Effector memory CD8-positive, alpha-beta T cell (primary cell): ENCODE data around the gene UNC13A.
"Not testable (repeated sequence)": the region's sequence is repeated elsewhere in the genome, so short reads cannot be mapped to it uniquely, and the experiment has no call there.

Source experiments
- ATAC-seq: fragments of 150-1000 bp; cut with Tn5 transposase; replicated peaks from 2 replicates; pipeline ENCODE4 v1.10.0; 2021; ENCODE audit warnings: mild to moderate bottlenecking, moderate library complexity
- DNase-seq, 3 experiments: peaks; one replicate each; pipeline ENCODE4 v3.0.0; 2021
- H3K27ac Mint-ChIP-seq, 2 donors: one replicate each; pipeline ENCODE4 v1.8.0; 2022; ENCODE audit warnings: mild to moderate bottlenecking in 2 of 2, mixed read lengths in 2 of 2, moderate library complexity in 2 of 2
- H3K27me3 Mint-ChIP-seq, 2 donors: one replicate each; pipeline ENCODE4 v1.8.0; 2022; ENCODE audit warnings: mixed read lengths in 2 of 2
- H3K36me3 Mint-ChIP-seq: one replicate; pipeline ENCODE4 v1.8.0; 2022; ENCODE audit warnings: mild to moderate bottlenecking, moderate library complexity, mixed read lengths; ENCODE audit not compliant: insufficient read depth
- H3K4me1 Mint-ChIP-seq, 2 donors: one replicate each; pipeline ENCODE4 v1.8.0; 2022; ENCODE audit warnings: low read depth in 2 of 2, mixed read lengths in 2 of 2
- H3K4me3 Mint-ChIP-seq, 2 donors: one replicate each; pipeline ENCODE4 v1.8.0; 2022; ENCODE audit warnings: mild to moderate bottlenecking in 2 of 2, mixed read lengths in 2 of 2, moderate library complexity in 2 of 2
- H3K9me3 Mint-ChIP-seq, 2 donors: one replicate each; pipeline ENCODE4 v1.8.0; 2022; ENCODE audit warnings: mixed read lengths in 2 of 2

The UNC13A gene

DNA sequence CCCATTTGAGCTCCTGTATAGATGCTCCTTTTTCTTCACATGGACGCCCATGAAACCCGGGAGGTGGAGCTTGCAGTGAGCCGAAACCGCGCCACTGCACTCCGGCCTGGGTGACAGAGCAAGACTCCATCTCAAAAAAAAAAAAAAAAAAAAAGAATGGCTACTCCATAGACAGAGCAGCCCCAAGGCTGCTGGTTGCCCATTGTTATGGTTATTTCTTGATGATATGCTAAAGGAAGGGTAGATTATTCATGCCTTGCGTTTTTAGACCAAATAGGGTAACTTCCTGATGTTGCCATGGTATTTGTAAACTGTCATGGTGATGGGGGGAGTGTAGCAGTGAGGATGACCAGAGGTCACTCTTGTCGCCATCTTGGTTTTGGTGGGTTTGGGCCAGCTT lies 90.1 kb downstream of the UNC13A start:
- not testable (repeated sequence) for H3K36me3 Mint-ChIP-seq, H3K27ac Mint-ChIP-seq, H3K9me3 Mint-ChIP-seq, ATAC-seq, DNase-seq, H3K4me3 Mint-ChIP-seq, H3K4me1 Mint-ChIP-seq
- peaks cover 22 to 25% of the 10 kb centered on the region in 2 donors for H3K27me3 Mint-ChIP-seq

DNA sequence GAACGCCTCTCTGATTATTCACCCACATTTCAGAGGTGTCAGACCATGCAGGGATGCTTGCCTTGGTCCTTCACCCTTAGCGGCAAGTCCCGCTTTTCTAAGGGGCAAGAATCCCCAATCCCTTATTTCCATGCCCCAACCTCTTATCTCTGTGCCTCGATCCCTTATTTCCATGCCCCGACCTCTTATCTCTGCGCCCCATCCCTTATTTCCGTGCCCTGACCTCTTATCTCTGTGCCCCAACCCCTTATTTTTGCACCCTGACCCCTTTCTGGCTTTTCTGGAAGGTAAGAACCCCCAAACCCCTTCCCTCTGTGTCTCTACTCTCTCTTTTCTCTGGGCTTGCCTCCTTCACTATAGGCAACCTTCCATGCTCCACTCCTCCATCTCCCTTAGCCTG lies 93.9 kb downstream of the UNC13A start:
- H3K27me3 Mint-ChIP-seq, result peaks cover 16 to 29% of the 10 kb centered on the region in 2 donors
- H3K36me3 Mint-ChIP-seq, H3K4me1 Mint-ChIP-seq: not testable (repeated sequence)

DNA sequence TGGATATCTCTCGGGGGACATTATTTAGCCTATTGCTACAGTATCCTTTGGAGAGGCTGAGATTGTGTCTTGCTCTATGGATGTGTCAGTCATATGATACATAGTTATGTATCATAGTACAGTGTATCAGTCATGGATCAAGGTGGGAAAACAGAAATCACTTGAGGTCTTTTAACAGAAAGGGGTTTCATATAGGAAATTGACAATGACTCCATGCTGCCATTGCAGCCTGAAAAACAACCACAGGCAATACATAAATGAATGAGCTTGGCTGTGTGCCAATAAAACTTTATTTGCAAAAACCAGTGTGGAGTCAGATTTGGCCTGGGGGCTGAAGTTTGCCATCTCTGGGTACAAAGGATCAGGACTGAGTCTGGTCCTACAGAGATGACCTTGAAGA lies 97.3 kb downstream of the UNC13A start:
- Mint-ChIP-seq H3K4me1 (no peaks in the 10 kb centered on the region), H3K4me3 (no peak overlapping the region), H3K36me3 (peaks cover 2% of the 10 kb centered on the region), H3K27me3 (peaks cover 16 to 29% of the 10 kb centered on the region in 2 donors), H3K27ac (no peak overlapping the region), H3K9me3 (no peaks in the 10 kb centered on the region)
- ATAC-seq (no peak), DNase-seq (no peak)

More for the DNA sequence above, 93.9 kb downstream of the UNC13A start:
- ATAC-seq, DNase-seq, H3K9me3 Mint-ChIP-seq, H3K27ac Mint-ChIP-seq, H3K4me3 Mint-ChIP-seq: not testable (repeated sequence)

DNA sequence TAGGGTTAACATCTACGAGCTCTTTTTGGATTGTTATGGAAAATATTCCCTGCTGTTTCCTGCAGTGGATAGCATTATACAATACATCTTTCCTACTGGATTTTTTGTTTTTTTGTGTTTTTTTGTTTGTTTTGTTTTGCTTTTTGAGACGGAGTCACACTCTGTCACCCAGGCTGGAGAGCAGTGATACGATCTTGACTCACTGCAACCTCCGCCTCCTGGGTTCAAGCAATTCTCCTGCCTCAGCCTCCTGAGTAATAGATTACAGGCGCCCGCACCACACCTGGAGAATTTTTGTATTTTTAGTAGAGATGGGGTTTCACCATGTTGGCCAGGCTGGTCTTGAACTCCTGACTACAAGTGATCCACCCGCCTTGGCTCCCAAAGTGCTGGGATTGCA lies 102.8 kb downstream of the UNC13A start:
- not testable (repeated sequence) for DNase-seq, ATAC-seq, H3K27ac Mint-ChIP-seq, H3K4me1 Mint-ChIP-seq, H3K9me3 Mint-ChIP-seq, H3K4me3 Mint-ChIP-seq
- peaks cover 20% of the 10 kb centered on the region for H3K36me3 Mint-ChIP-seq
- peaks cover 10 to 12% of the 10 kb centered on the region in 2 donors for H3K27me3 Mint-ChIP-seq

DNA sequence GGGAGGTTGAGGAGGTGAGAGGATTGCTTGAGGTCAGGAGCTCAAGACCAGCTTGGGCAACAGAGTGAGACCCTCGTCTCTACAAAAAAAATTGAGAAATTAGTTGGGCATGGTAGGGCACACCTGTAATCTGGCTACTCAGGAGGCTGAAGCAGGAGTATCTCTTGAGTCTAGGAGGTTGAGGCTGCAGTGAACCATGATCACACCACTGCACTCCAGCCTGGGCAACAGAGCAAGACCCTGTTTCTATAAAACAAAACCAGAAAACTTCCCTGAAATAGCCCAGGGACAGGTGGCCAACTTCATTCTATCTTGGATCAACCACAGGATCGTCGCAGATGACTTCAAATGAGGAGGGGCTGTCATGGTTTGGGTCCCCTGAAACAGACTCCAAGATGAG lies 104.0 kb downstream of the UNC13A start:
- DNase-seq, result no peak
- no peak overlapping the region for H3K4me3 Mint-ChIP-seq
- H3K9me3 Mint-ChIP-seq, result no peaks in the 10 kb centered on the region
- peaks cover 0 to 3% of the 10 kb centered on the region in 2 donors for H3K4me1 Mint-ChIP-seq
- H3K27me3 Mint-ChIP-seq, result no peaks in the 10 kb centered on the region
- no peak overlapping the region for H3K27ac Mint-ChIP-seq
- peaks cover 29% of the 10 kb centered on the region for H3K36me3 Mint-ChIP-seq
- ATAC-seq, result no peak

DNA sequence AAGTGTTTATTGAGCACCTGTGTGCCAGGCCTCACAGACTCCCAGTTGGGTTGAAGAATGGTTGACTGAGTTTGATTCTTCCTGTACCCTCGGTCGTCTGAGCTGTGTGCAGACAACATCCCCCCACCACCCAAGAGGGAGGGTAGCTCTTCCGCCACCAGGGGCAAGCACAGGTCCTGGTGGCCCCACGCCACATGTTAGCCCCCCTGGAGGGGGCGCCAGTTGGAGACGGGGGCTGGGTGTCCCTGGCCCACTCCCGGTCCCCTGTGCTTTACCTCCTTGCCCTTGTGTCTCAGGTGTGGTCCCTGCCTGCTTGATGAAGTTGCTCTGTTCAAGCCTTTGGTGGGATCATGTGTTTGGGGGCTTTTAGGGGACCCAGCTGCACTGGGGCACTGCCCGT lies 105.5 kb downstream of the UNC13A start:
- Mint-ChIP-seq H3K36me3 (peaks cover 35% of the 10 kb centered on the region), H3K9me3 (no peaks in the 10 kb centered on the region), H3K27ac (no peak overlapping the region)

DNA sequence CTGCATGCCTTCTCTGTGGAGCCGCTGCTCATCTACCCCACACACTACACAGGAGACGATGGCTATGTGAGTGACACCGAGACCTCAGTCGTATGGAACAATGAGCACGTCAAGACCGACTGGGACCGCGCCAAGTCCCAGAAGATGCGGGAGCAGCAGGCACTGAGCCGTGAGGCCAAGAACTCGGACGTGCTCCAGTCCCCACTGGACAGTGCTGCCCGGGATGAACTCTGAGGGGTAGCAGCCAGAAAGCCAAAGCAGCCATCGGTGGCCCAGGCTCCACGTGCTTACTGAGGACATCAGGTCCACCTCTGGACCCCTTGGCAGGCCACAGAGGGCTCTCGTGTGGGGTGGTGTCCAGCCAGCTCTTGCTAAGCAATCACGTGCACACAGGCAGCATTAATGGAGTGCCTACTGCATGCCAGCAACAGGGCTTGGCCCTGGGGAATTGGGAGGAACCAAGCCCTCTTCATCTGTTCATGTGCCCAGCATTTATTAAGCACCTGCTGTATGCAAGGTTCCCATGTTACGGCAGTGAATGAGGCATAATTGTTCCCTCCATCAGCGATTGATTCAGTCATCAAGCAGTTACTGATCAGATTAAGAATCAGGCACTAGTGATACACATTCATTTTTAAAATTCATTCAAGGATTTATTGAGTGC lies 106.8 kb downstream of the UNC13A start:
- Mint-ChIP-seq H3K36me3 (peaks cover 39% of the 10 kb centered on the region), H3K4me1 (peaks cover 0 to 3% of the 10 kb centered on the region in 2 donors), H3K27ac (no peak overlapping the region)

More for the DNA sequence above, 105.5 kb downstream of the UNC13A start:
- Mint-ChIP-seq H3K4me1 (peaks cover 0 to 3% of the 10 kb centered on the region in 2 donors), H3K27me3 (no peaks in the 10 kb centered on the region), H3K4me3 (no peak overlapping the region)
- DNase-seq (no peak), ATAC-seq (no peak)

DNA sequence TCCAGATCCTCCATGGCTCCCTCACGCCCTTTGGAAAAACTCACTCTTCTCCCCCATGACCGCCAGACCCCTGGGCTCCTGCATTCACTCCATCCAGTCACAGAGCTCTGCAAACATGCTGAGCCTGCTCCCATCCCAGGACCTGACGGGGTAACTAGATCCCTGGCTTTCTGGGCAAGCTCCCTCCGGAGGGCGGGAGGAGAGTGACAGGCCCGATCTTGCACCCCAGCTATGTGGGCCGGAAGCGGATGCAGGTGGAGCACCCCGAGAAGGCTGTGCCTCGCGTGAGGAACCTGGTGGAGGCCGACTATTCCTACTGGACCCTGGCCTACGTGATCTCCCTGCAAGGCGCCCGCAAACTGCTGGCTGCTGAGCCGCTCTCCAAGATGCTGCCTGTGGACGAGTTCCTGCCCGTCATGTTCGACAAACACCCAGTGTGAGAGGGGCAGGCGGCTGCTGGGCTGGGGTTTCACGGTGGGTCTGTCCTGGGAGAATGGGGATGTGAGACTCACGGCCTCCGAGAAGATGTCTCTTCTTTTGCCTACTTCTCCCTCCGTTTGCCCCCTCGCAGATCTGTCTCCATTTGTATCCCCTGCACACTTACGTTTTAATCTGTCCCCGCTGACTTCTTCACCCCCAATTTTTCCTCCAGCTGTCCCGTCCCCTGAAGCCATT lies 107.5 kb downstream of the UNC13A start:
- peaks cover 37% of the 10 kb centered on the region for H3K36me3 Mint-ChIP-seq
- no peak overlapping the region for H3K27ac Mint-ChIP-seq
- H3K4me3 Mint-ChIP-seq, result no peak overlapping the region
- H3K4me1 Mint-ChIP-seq, result peaks cover 0 to 7% of the 10 kb centered on the region in 2 donors
- ATAC-seq (no peak), DNase-seq (no peak)
- H3K9me3 Mint-ChIP-seq, result no peaks in the 10 kb centered on the region
- H3K27me3 Mint-ChIP-seq, result no peaks in the 10 kb centered on the region

More for the DNA sequence above, 106.8 kb downstream of the UNC13A start:
- DNase-seq (no peak), ATAC-seq (no peak)
- Mint-ChIP-seq H3K4me3 (no peak overlapping the region), H3K27me3 (no peaks in the 10 kb centered on the region), H3K9me3 (no peaks in the 10 kb centered on the region)

DNA sequence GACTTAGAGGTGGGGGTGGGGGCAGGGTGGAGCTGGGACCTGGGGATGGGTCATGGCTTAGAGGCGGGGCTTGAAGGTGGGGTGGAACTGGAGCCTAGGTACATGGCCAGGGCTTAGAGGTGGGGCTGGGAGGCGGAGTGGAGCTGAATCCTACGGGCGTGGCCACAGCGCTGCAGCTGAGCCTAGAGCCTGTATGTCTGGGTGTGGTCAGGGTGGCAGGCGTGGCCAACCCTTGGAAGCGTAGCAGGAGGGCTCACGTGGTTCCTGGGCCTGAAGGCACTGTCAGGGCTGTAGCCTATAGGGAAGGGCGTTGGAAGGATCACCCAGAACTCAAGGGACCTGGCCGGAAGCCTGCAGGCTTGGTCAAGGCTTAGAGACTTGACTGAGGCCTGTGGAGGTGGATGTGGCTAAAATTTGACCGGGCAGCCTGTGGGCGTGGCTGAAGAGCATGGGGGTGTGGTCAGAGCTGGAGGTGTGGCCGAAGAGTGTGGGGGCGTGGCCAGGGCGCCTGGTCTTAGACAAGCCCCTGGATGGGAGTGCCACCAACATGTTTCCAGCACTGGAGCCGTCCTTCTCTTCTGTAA lies 108.4 kb downstream of the UNC13A start:
- DNase-seq (no peak), ATAC-seq (peak; percentile 49)
- no peaks in the 10 kb centered on the region for H3K9me3 Mint-ChIP-seq
- peaks cover 0 to 7% of the 10 kb centered on the region in 2 donors for H3K4me1 Mint-ChIP-seq
- H3K36me3 Mint-ChIP-seq, result peaks cover 37% of the 10 kb centered on the region
- H3K27ac Mint-ChIP-seq, result peak overlapping the region in 1 of 2 donors; percentile 19
- no peaks in the 10 kb centered on the region for H3K27me3 Mint-ChIP-seq
- H3K4me3 Mint-ChIP-seq, result no peak overlapping the region

DNA sequence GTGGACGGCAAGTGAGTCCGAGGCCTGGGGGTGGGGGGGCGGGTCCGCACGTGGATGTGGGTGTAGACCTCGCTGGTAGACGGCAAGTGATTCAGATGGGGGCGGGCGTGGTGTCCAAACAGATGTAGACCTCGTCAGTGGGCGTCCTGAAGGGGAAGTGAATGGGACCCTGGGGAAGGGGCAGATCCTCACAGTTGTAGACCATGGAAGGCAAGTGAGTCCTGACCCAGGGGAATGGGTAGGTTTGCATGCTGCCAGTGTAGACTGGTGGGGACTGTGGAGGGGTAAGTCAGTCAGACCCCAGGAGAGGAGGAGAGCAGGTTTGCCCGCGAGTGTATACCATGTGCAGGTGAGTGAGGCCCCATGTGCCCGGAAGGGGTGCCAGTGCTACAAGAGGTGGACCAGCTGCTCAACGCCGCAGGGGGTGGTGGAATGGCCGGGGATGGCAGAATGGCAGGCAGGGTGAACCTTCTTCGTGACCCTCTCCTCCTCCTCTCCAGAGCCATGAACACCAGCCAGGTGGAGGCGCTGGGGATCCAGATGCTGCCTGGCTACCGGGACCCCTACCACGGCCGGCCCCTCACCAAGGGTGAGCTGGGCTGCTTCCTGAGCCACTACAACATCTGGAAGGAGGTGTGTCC lies 110.6 kb downstream of the UNC13A start:
- Mint-ChIP-seq H3K4me1 (peaks cover 3 to 11% of the 10 kb centered on the region in 2 donors), H3K27me3 (no peaks in the 10 kb centered on the region), H3K9me3 (no peaks in the 10 kb centered on the region)

DNA sequence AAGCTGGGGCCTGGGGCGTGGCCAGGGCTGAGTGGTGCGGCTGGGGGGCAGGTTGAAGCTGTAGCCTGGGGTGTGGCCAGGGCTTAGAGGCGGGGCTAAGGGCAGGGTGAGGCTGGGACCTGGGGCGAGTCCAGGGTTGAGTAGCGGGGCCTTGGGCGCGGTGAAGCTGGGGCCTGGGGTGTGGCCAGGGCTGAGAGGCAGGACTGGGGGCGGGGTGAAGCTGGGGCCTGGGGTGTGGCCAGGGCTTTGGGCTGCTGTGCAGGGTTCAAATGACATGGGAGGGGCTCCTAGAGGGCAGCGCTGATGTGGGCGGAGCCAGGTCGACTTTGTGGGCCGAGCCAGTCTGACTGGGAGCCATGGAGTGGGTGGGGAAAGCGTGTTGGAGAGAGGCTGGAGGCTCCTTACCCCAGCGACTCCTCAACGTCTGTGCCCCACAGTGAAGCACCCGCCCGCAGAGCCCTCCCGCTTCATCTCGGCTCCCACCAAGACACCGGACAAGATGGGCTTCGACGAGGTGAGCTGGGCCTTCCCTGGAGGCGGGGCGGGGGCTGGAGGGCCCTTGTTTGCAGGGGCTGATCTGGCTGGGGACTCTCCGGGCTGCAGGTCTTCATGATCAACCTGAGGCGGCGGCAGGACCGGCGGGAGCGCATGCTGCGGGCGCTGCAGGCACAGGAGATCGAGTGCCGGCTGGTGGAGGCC lies 111.2 kb downstream of the UNC13A start:
- peaks cover 50% of the 10 kb centered on the region for H3K36me3 Mint-ChIP-seq
- H3K4me3 Mint-ChIP-seq, result no peak overlapping the region
- no peak for ATAC-seq
- peak overlapping the region in 1 of 2 donors; percentile 16 for H3K27ac Mint-ChIP-seq
- H3K4me1 Mint-ChIP-seq, result peaks cover 3 to 11% of the 10 kb centered on the region in 2 donors
- no peak for DNase-seq
- H3K27me3 Mint-ChIP-seq, result no peaks in the 10 kb centered on the region
- H3K9me3 Mint-ChIP-seq, result no peaks in the 10 kb centered on the region

More for the DNA sequence above, 110.6 kb downstream of the UNC13A start:
- DNase-seq (no peak), ATAC-seq (no peak)
- peak overlapping the region in 1 of 2 donors; percentile 16 for H3K27ac Mint-ChIP-seq
- peaks cover 47% of the 10 kb centered on the region for H3K36me3 Mint-ChIP-seq
- no peak overlapping the region for H3K4me3 Mint-ChIP-seq

DNA sequence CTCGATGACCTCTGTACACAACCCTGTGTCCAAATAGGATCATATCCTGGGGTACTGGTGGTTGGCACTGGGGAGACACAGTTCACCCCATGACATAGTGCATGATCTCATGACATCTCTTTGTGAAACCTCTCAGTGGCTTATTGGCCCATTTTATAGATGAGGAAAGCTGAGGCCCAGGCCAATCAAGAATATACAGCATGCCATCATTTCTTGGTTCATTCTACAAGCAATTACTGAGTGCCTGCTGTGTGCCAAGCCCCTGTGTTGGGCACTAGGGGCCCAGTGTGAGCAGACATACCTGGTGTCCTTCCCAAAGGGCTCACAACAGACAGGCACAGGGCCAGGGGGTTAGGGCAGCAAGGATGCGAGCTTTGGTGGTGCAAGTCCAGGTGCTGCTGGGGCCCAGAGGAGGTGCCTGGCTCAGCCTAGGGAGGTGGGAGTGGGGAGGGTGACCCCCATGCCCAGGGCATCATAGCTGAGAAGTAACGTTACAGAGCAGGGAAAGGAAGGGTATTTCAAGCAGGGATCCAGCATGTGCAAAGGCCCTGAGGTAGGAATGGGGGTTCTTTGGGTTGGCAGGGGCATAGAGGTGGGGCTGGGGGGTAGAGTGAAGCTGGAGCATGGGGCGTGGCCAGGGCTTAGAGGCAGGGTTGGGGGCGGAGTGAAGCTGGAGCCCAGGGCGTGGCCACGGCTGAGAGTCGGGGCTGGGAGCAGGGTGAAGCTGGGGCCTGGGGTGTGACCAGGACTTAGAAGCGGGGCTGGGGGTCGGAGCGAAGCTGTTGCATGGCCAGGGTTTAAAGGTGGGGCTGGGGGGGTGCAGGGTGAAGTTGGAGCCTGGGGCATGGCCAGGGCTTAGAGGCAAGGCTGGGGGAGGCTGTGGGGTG lies 112.0 kb downstream of the UNC13A start:
- Mint-ChIP-seq H3K4me1 (peaks cover 3 to 11% of the 10 kb centered on the region in 2 donors), H3K27me3 (no peaks in the 10 kb centered on the region), H3K27ac (peak overlapping the region in 1 of 2 donors; percentile 57), H3K9me3 (no peaks in the 10 kb centered on the region), H3K36me3 (peaks cover 50% of the 10 kb centered on the region), H3K4me3 (no peak overlapping the region)
- DNase-seq (no peak), ATAC-seq (no peak)
